ENCODE results near the gene POLR2C. TPM values are rescaled to one million over a fixed set of nuclear protein-coding genes. Genes with fewer than 3 reads are reported as not detected.
A peak's percentile ranks its signal among the peaks of the same experiment; 100 is the strongest.

Gene POLR2C
- total RNA-seq, 1 donor from 2014 or later = 58.0 TPM

- no peak overlapping the region for H3K4me2 ChIP-seq (ENCODE audit: low read length)
- peak overlapping the region; percentile 54 for H3K4me3 Mint-ChIP-seq (ENCODE audit: unreplicated experiment)
- H3K79me2 ChIP-seq (ENCODE audit: insufficient read depth, low read length) = no peaks in the 10 kb centered on the region
- TF ChIP-seq CTCF (IDR thresholded peaks at IDR 0.05; ENCODE audit: insufficient read depth, low read depth, low read length) = no peak
- TF ChIP-seq EZH2 (IDR thresholded peaks at IDR 0.05; ENCODE audit: insufficient read depth, low read length) = no peak
- H3K27me3 ChIP-seq (ENCODE audit: insufficient read depth, low read length) = no peaks in the 10 kb centered on the region
- no peaks in the 10 kb centered on the region for H3K9me3 ChIP-seq (ENCODE audit: insufficient read depth, low read depth, low read length)
- no peaks in the 10 kb centered on the region for H3K36me3 ChIP-seq (ENCODE audit: insufficient read depth, low read length)
- FAIRE-seq = no peak
- H2AFZ ChIP-seq (ENCODE audit: low read depth, low read length) = no peak overlapping the region
- H3K9me3 Mint-ChIP-seq (ENCODE audit: unreplicated experiment) = no peaks in the 10 kb centered on the region
- H4K20me1 ChIP-seq (ENCODE audit: insufficient read depth, low read length) = peaks cover 10% of the 10 kb centered on the region
- no peak for DNase-seq (ENCODE audit: low read depth)
- no peak overlapping the region for H3K9ac ChIP-seq (ENCODE audit: low read length)
- H3K27ac ChIP-seq (ENCODE audit: low read depth, low read length) = no peak overlapping the region
- no peaks in the 10 kb centered on the region for H3K27me3 Mint-ChIP-seq (ENCODE audit: low read depth, unreplicated experiment)
- peaks cover 2% of the 10 kb centered on the region for H3K36me3 Mint-ChIP-seq (ENCODE audit: low read depth, unreplicated experiment)
- H3K4me1 ChIP-seq (ENCODE audit: insufficient read depth, low read length) = peaks cover 23% of the 10 kb centered on the region
- no peak overlapping the region for H3K27ac Mint-ChIP-seq (ENCODE audit: unreplicated experiment)
- no peak overlapping the region for H3K4me3 ChIP-seq (ENCODE audit: insufficient read depth, low read depth, low read length)
- peaks cover 20% of the 10 kb centered on the region for H3K4me1 Mint-ChIP-seq (ENCODE audit: low read depth, unreplicated experiment)
Observed at GRCh38 chr16:57482845-57483545, 20.5 kb downstream of the POLR2C start.

GRCh38 chr16:57483725-57484514, 21.4 kb downstream of the POLR2C start:
- H3K4me3 ChIP-seq (ENCODE audit: insufficient read depth, low read depth, low read length) = no peak overlapping the region
- TF ChIP-seq EZH2 (IDR thresholded peaks at IDR 0.05; ENCODE audit: insufficient read depth, low read length) (no peak), CTCF (IDR thresholded peaks at IDR 0.05; ENCODE audit: insufficient read depth, low read depth, low read length) (no peak)
- H3K9ac ChIP-seq (ENCODE audit: low read length) = no peak overlapping the region
- H4K20me1 ChIP-seq (ENCODE audit: insufficient read depth, low read length) = peaks cover 6% of the 10 kb centered on the region
- no peaks in the 10 kb centered on the region for H3K79me2 ChIP-seq (ENCODE audit: insufficient read depth, low read length)
- no peaks in the 10 kb centered on the region for H3K9me3 ChIP-seq (ENCODE audit: insufficient read depth, low read depth, low read length)
- Mint-ChIP-seq H3K27ac (ENCODE audit: unreplicated experiment) (no peak overlapping the region), H3K27me3 (ENCODE audit: low read depth, unreplicated experiment) (no peaks in the 10 kb centered on the region), H3K4me3 (ENCODE audit: unreplicated experiment) (no peak overlapping the region), H3K36me3 (ENCODE audit: low read depth, unreplicated experiment) (no peaks in the 10 kb centered on the region), H3K9me3 (ENCODE audit: unreplicated experiment) (no peaks in the 10 kb centered on the region), H3K4me1 (ENCODE audit: low read depth, unreplicated experiment) (peaks cover 18% of the 10 kb centered on the region)
- H3K4me2 ChIP-seq (ENCODE audit: low read length) = no peak overlapping the region
- no peaks in the 10 kb centered on the region for H3K27me3 ChIP-seq (ENCODE audit: insufficient read depth, low read length)
- no peaks in the 10 kb centered on the region for H3K36me3 ChIP-seq (ENCODE audit: insufficient read depth, low read length)
- H3K4me1 ChIP-seq (ENCODE audit: insufficient read depth, low read length) = peaks cover 17% of the 10 kb centered on the region
- DNase-seq (ENCODE audit: low read depth) (no peak), FAIRE-seq (no peak)
- no peak overlapping the region for H3K27ac ChIP-seq (ENCODE audit: low read depth, low read length)
- H2AFZ ChIP-seq (ENCODE audit: low read depth, low read length) = no peak overlapping the region
